NCI-H526 treated with DMSO at 0.1 percent for 48 hours (cell line): Measurements from ENCODE around the gene TENM3.
"Not testable (repeated sequence)": the region's sequence is repeated elsewhere in the genome, so short reads cannot be mapped to it uniquely, and the experiment has no call there.

Experiments used
- DNase-seq: peaks from one replicate; lab custom pipeline; 2025; lab: John Stamatoyannopoulos, UW

TENM3 gene

GRCh38 chr4:182338063-182338462 is 94.9 kb downstream of the TENM3 start:
- DNase-seq: no peak

GRCh38 chr4:182338746-182339145 is 95.5 kb downstream of the TENM3 start:
- DNase-seq: no peak

GRCh38 chr4:182339221-182339641 is 96.0 kb downstream of the TENM3 start:
- no peak for DNase-seq

GRCh38 chr4:182343453-182343852 is 100.3 kb downstream of the TENM3 start:
- no peak for DNase-seq

GRCh38 chr4:182344968-182345367 is 101.8 kb downstream of the TENM3 start:
- no peak for DNase-seq

- no peak for DNase-seq
Measured at GRCh38 chr4:182346250-182346649, 103.0 kb downstream of the TENM3 start.

GRCh38 chr4:182346675-182347375 is 103.6 kb downstream of the TENM3 start:
- no peak for DNase-seq

GRCh38 chr4:182348779-182349326 is 105.7 kb downstream of the TENM3 start:
- DNase-seq: no peak

GRCh38 chr4:182350041-182350440 is 106.8 kb downstream of the TENM3 start:
- no peak for DNase-seq

- no peak for DNase-seq
Measured at GRCh38 chr4:182351485-182351884, 108.3 kb downstream of the TENM3 start.

- DNase-seq: no peak
Measured at GRCh38 chr4:182354106-182354505, 110.9 kb downstream of the TENM3 start.

- no peak for DNase-seq
Measured at GRCh38 chr4:182354867-182355266, 111.7 kb downstream of the TENM3 start.

GRCh38 chr4:182367153-182367552 is 124.0 kb downstream of the TENM3 start:
- DNase-seq: no peak

GRCh38 chr4:182369211-182369610 is 126.0 kb downstream of the TENM3 start:
- DNase-seq: no peak

GRCh38 chr4:182370491-182370890 is 127.3 kb downstream of the TENM3 start:
- DNase-seq: no peak

GRCh38 chr4:182380771-182381181 is 137.6 kb downstream of the TENM3 start:
- DNase-seq: no peak

- no peak for DNase-seq
Measured at GRCh38 chr4:182382941-182383340, 139.7 kb downstream of the TENM3 start.

- no peak for DNase-seq
Measured at GRCh38 chr4:182384631-182385091, 141.5 kb downstream of the TENM3 start.

GRCh38 chr4:182385897-182386296 is 142.7 kb downstream of the TENM3 start:
- no peak for DNase-seq

GRCh38 chr4:182386576-182386975 is 143.4 kb downstream of the TENM3 start:
- not testable (repeated sequence) for DNase-seq

- no peak for DNase-seq
Measured at GRCh38 chr4:182391111-182391684, 148.0 kb downstream of the TENM3 start.

- no peak for DNase-seq
Measured at GRCh38 chr4:182394181-182394580, 151.0 kb downstream of the TENM3 start.

- DNase-seq: no peak
Measured at GRCh38 chr4:182400081-182400480, 156.9 kb downstream of the TENM3 start.
